NB4 (cell line): ENCODE results near the gene STEAP3.
"Not testable (repeated sequence)": the region's sequence is repeated elsewhere in the genome, so short reads cannot be mapped to it uniquely, and the experiment has no call there.

Experiments used
- DNase-seq: peaks from one replicate; pipeline ENCODE4 v3.0.0; 2010; ENCODE audit warnings: low read depth
- H3K4me3 ChIP-seq: one replicate; pipeline ENCODE4 v1.5.1; 2011; ENCODE audit warnings: mild to moderate bottlenecking, low read depth, low read length, moderate library complexity
- CTCF ChIP-seq: IDR thresholded peaks from one replicate; pipeline ENCODE4 v1.5.1; 2012; ENCODE audit warnings: low read depth, low read length
- MAX ChIP-seq: IDR thresholded peaks from 2 replicates; pipeline ENCODE4 v1.6.1; 2011; ENCODE audit warnings: low read depth, low read length
- MYC ChIP-seq: IDR thresholded peaks from 2 replicates; pipeline ENCODE4 v1.6.1; 2011; ENCODE audit warnings: low read depth, low read length
- POLR2A ChIP-seq: IDR thresholded peaks from 2 replicates; pipeline ENCODE4 v1.6.1; 2011; ENCODE audit warnings: mild to moderate bottlenecking; ENCODE audit not compliant: insufficient read length; ENCODE audit errors: extremely low read depth

STEAP3 gene

GRCh38 chr2:119266091-119266589 is 42.5 kb downstream of the STEAP3 start:
- TF ChIP-seq CTCF (no peak), POLR2A (no peak), MAX (no peak), MYC (no peak)
- H3K4me3 ChIP-seq: no peak overlapping the region
- DNase-seq: no peak

- no peak overlapping the region for H3K4me3 ChIP-seq
- no peak for TF ChIP-seq MYC
- no peak for TF ChIP-seq CTCF
- no peak for TF ChIP-seq POLR2A
- no peak for TF ChIP-seq MAX
- DNase-seq: no peak
Observed at GRCh38 chr2:119267604-119268003, 44.0 kb downstream of the STEAP3 start.

GRCh38 chr2:119276864-119277263 is 53.2 kb downstream of the STEAP3 start:
- no peak for DNase-seq
- H3K4me3 ChIP-seq: no peak overlapping the region
- no peak for TF ChIP-seq POLR2A
- no peak for TF ChIP-seq CTCF
- no peak for TF ChIP-seq MYC
- TF ChIP-seq MAX: no peak

GRCh38 chr2:119278385-119278784 is 54.8 kb downstream of the STEAP3 start:
- H3K4me3 ChIP-seq, DNase-seq: not testable (repeated sequence)

GRCh38 chr2:119278946-119279345 is 55.3 kb downstream of the STEAP3 start:
- no peak overlapping the region for H3K4me3 ChIP-seq
- DNase-seq: no peak
- TF ChIP-seq MAX: no peak
- no peak for TF ChIP-seq MYC
- no peak for TF ChIP-seq POLR2A
- no peak for TF ChIP-seq CTCF

- DNase-seq: no peak
- H3K4me3 ChIP-seq: no peak overlapping the region
- no peak for TF ChIP-seq POLR2A
Observed at GRCh38 chr2:119279666-119280065, 56.0 kb downstream of the STEAP3 start.

- H3K4me3 ChIP-seq: no peak overlapping the region
- no peak for TF ChIP-seq MYC
- no peak for TF ChIP-seq POLR2A
- TF ChIP-seq CTCF: no peak
- TF ChIP-seq MAX: no peak
- DNase-seq: no peak
Observed at GRCh38 chr2:119280680-119281079, 57.0 kb downstream of the STEAP3 start.
